Astrocyte of the cerebellum (primary cell): Measurements from ENCODE around the gene OR51G1.
A peak's percentile ranks its signal among the peaks of the same experiment; 100 is the strongest.

Source experiments
- DNase-seq: peaks from one replicate; pipeline ENCODE4 v3.0.0-alpha.2; 2011; ENCODE audit warnings: low read depth
- H3K4me3 ChIP-seq: 2 replicates; pipeline ENCODE4 v1.5.1; 2011; ENCODE audit warnings: mild to moderate bottlenecking, low read depth, low read length, moderate library complexity
- CTCF ChIP-seq: IDR thresholded peaks from 2 replicates; pipeline ENCODE4 v1.5.1; 2012; ENCODE audit warnings: low read length, low read depth, moderate library complexity, mild to moderate bottlenecking; ENCODE audit errors: missing control alignments
- in situ Hi-C: cut with HindIII; loops from 2 replicates; pipeline ENCODE4 v1.10.0; 2017; ENCODE audit warnings: low sequenced_read_pairs

The OR51G1 gene

GRCh38 chr11:4881860-4882500 is 42.2 kb downstream of the OR51G1 start, which contains the start of gene OR51T1:
TSS of gene OR51T1 (plus strand) at chr11:4881900. CDS start at chr11:4881900, 0 bp downstream.
- no peak for TF ChIP-seq CTCF
- H3K4me3 ChIP-seq, result no peak within 1 kb of the TSS
- in situ Hi-C loops, result no loop called here
- DNase-seq, result peak; percentile 56

GRCh38 chr11:4881188-4881587 is 43.0 kb downstream of the OR51G1 start:
- in situ Hi-C loops, result no loop called here

More at GRCh38 chr11:4881188-4881587, 43.0 kb downstream of the OR51G1 start:
- no peak for TF ChIP-seq CTCF
- no peak for DNase-seq
- H3K4me3 ChIP-seq, result no peak overlapping the region
